Ovary (tissue), 3 donors: ENCODE measurements around the gene INSR.
"Not testable (repeated sequence)": the region's sequence is repeated elsewhere in the genome, so short reads cannot be mapped to it uniquely, and the experiment has no call there.

Experiments used
- CTCF ChIP-seq, 3 donors: fragments of 450-650 bp in 2 of 3; fragments of 200-600 bp in 1 of 3; IDR thresholded peaks; one replicate each; pipeline versions ENCODE4 v1.5.1 to v1.8.0; 2016 to 2022; ENCODE audit warnings: antibody characterized with exemption in 3 of 3, mild to moderate bottlenecking in 1 of 3
- EP300 ChIP-seq: sonication (generic); formaldehyde crosslinking; IDR thresholded peaks from one replicate; pipeline ENCODE4 v1.6.1; 2017; ENCODE audit warnings: antibody characterized with exemption
- POLR2A ChIP-seq: fragments of 450-650 bp; IDR thresholded peaks from one replicate; pipeline ENCODE4 v1.6.1; 2017; ENCODE audit warnings: antibody characterized with exemption, mild to moderate bottlenecking, moderate library complexity
- donor health status: DM: no; HTN: no; CAD: no.

- TF ChIP-seq CTCF (IDR thresholded peaks at IDR 0.05); POLR2A; EP300: not testable (repeated sequence)
Observed at GRCh38 chr19:7147119-7147675, 147.0 kb downstream of the INSR start.
